ENCODE results near the gene CRBN. TPM values are rescaled to one million over a fixed set of nuclear protein-coding genes. Genes with fewer than 3 reads are reported as not detected.

CRBN gene
- total RNA-seq, 1 experiment from 2014 or later, result 42.1 TPM

DNA sequence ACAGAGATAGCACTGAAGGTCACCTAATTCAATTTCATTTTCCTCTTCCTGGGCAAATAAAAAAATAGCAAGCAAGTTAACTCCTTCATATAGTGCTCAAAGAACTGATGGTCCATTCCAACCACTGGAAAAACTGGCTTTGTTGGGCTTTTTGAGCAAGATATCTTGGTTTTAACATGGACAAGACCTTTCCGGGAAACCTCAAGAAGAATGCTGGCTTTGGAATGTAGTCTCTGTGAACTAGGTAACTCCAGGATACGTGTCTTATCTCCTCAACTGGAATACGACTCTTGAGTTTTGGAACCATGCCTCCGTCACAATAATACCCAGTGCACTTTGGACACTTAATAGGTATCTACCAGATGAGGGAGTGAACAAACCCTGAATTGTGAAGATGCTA lies 36.9 kb upstream of the CRBN start:
- Mint-ChIP-seq H3K9me3 (ENCODE audit: unreplicated experiment) (no peaks in the 10 kb centered on the region), H3K27ac (ENCODE audit: unreplicated experiment) (no peak overlapping the region), H3K36me3 (ENCODE audit: insufficient read depth, unreplicated experiment) (no peaks in the 10 kb centered on the region), H3K27me3 (ENCODE audit: insufficient read depth, unreplicated experiment) (no peaks in the 10 kb centered on the region), H3K4me3 (ENCODE audit: unreplicated experiment) (no peak overlapping the region), H3K4me1 (ENCODE audit: low read depth, unreplicated experiment) (no peaks in the 10 kb centered on the region)
- no peaks in the 10 kb centered on the region for H3K27me3 ChIP-seq (replicated peaks; ENCODE audit: control insufficient read depth, insufficient read depth, low read length)
- TF ChIP-seq, protein P1, sequence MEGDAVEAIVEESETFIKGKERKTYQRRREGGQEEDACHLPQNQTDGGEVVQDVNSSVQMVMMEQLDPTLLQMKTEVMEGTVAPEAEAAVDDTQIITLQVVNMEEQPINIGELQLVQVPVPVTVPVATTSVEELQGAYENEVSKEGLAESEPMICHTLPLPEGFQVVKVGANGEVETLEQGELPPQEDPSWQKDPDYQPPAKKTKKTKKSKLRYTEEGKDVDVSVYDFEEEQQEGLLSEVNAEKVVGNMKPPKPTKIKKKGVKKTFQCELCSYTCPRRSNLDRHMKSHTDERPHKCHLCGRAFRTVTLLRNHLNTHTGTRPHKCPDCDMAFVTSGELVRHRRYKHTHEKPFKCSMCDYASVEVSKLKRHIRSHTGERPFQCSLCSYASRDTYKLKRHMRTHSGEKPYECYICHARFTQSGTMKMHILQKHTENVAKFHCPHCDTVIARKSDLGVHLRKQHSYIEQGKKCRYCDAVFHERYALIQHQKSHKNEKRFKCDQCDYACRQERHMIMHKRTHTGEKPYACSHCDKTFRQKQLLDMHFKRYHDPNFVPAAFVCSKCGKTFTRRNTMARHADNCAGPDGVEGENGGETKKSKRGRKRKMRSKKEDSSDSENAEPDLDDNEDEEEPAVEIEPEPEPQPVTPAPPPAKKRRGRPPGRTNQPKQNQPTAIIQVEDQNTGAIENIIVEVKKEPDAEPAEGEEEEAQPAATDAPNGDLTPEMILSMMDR (IDR thresholded peaks at IDR 0.05; ENCODE audit: insufficient read depth in 1 of 2, low read depth in 1 of 2, low read length in 1 of 2, severe bottlenecking in 1 of 2, unreplicated experiment in 1 of 2), result no peak
- intact Hi-C loops (cut with micrococcal nuclease; ENCODE audit: unreplicated experiment), result no loop called here
- peaks cover 7% of the 10 kb centered on the region; the same call in 1 of the 2 replicates for H3K4me1 ChIP-seq
- no peak for DNase-seq
- no peaks in the 10 kb centered on the region for H3K9me3 ChIP-seq
- POLR2A ChIA-PET, result no interaction called here
- no peaks in the 10 kb centered on the region for H3K36me3 ChIP-seq (ENCODE audit: control insufficient read depth, insufficient read depth, low read length)
- no peak overlapping the region for H3K4me3 ChIP-seq (ENCODE audit: low read depth, low read length)
- CTCF ChIA-PET, result no interaction called here
- BruUV-seq (replicated peaks), result no TSS peak

DNA sequence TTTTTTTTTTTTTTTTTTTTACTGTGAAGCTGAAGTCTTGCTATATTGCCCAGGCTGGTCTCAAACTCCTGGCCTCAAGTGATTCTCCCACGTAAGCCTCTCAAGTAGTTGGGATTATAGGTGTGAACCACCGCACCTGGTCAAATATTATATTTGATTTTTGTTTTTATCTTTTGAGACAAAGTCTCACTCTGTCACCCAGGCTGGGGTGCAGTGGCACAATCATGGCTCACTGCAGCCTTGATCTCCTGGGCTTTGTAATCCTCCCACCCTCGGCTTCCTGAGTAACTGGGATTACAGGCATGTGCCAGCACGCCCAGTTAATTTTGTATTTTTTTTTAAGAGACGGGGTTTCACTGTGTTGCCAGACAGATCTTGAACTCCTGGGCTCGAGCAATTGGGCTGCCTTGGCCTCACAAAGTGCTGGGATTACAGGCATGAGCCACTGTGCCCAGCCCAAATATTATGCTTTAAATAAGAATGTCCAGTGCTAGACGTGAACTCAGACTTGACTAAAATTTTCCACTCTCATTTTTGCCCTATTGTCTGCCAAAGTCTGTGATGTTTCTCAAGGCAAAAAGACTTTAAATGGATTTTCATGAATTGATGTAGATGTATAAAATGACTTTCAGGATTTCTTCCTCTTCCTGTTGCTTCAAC lies 33.4 kb upstream of the CRBN start:
- Histone ChIP-seq H3K36me3 (ENCODE audit: control insufficient read depth, insufficient read depth, low read length) (no peaks in the 10 kb centered on the region), H3K4me3 (ENCODE audit: low read depth, low read length) (no peak overlapping the region), H3K27me3 (replicated peaks; ENCODE audit: control insufficient read depth, insufficient read depth, low read length) (no peaks in the 10 kb centered on the region), H3K4me1 (peaks cover 7% of the 10 kb centered on the region), H3K9me3 (no peaks in the 10 kb centered on the region)
- no peak overlapping the region for H3K4me3 Mint-ChIP-seq (ENCODE audit: unreplicated experiment)
- intact Hi-C loops (cut with micrococcal nuclease; ENCODE audit: unreplicated experiment), result no loop called here
- no peaks in the 10 kb centered on the region for H3K27me3 Mint-ChIP-seq (ENCODE audit: insufficient read depth, unreplicated experiment)
- H3K9me3 Mint-ChIP-seq (ENCODE audit: unreplicated experiment), result no peaks in the 10 kb centered on the region
- H3K4me1 Mint-ChIP-seq (ENCODE audit: low read depth, unreplicated experiment), result no peaks in the 10 kb centered on the region
- no TSS peak for BruUV-seq (replicated peaks)
- ChIA-PET CTCF (no interaction called here), POLR2A (no interaction called here)
- TF ChIP-seq, protein P1 (IDR thresholded peaks at IDR 0.05; ENCODE audit: insufficient read depth in 1 of 2, low read depth in 1 of 2, low read length in 1 of 2, severe bottlenecking in 1 of 2, unreplicated experiment in 1 of 2), result no peak
- no peaks in the 10 kb centered on the region for H3K36me3 Mint-ChIP-seq (ENCODE audit: insufficient read depth, unreplicated experiment)
- no peak for DNase-seq
- no peak overlapping the region for H3K27ac Mint-ChIP-seq (ENCODE audit: unreplicated experiment)

DNA sequence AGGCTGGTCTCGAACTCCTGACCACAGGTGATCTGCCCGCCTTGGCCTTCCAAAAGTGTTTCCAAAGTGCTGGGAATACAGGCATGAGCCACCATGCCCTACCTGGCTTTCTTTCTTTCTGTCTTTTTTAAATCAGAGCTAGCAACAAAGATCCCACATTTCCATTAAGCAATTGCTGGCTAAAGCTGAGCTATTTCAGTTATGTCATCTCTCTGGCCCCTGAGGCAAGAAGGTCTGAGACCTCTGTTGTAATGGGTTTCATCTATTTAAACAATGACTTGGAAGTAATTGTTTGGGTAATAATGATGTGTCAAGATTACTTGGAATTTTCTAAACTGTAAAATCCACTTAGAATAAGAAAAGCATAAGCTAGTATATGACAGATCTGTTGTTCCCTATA lies 30.2 kb upstream of the CRBN start:
- no peak overlapping the region for H3K4me3 ChIP-seq (ENCODE audit: low read depth, low read length)
- TF ChIP-seq, protein P1 (IDR thresholded peaks at IDR 0.05; ENCODE audit: insufficient read depth in 1 of 2, low read depth in 1 of 2, low read length in 1 of 2, severe bottlenecking in 1 of 2, unreplicated experiment in 1 of 2), result no peak
- Mint-ChIP-seq H3K4me3 (ENCODE audit: unreplicated experiment) (no peak overlapping the region), H3K27ac (ENCODE audit: unreplicated experiment) (no peak overlapping the region), H3K27me3 (ENCODE audit: insufficient read depth, unreplicated experiment) (no peaks in the 10 kb centered on the region), H3K4me1 (ENCODE audit: low read depth, unreplicated experiment) (no peaks in the 10 kb centered on the region), H3K9me3 (ENCODE audit: unreplicated experiment) (no peaks in the 10 kb centered on the region), H3K36me3 (ENCODE audit: insufficient read depth, unreplicated experiment) (no peaks in the 10 kb centered on the region)
- H3K27me3 ChIP-seq (replicated peaks; ENCODE audit: control insufficient read depth, insufficient read depth, low read length), result no peaks in the 10 kb centered on the region
- H3K9me3 ChIP-seq, result no peaks in the 10 kb centered on the region
- intact Hi-C loops (cut with micrococcal nuclease; ENCODE audit: unreplicated experiment), result loop anchor here (10.0 kb wide), 1 partner anchor 115 kb away; no protein-coding TSS in a partner anchor
- POLR2A ChIA-PET, result no interaction called here
- no peaks in the 10 kb centered on the region for H3K36me3 ChIP-seq (ENCODE audit: control insufficient read depth, insufficient read depth, low read length)
- H3K4me1 ChIP-seq, result no peaks in the 10 kb centered on the region; the same call in 1 of the 2 replicates
- BruUV-seq (replicated peaks), result no TSS peak
- no peak for DNase-seq
- CTCF ChIA-PET, result no interaction called here
